H1 (cell line): Measurements from ENCODE around the gene PAX8. TPM values are rescaled to one million over a fixed set of nuclear protein-coding genes. Genes with fewer than 3 reads are reported as not detected.

ENCODE experiments used
- MAX ChIP-seq: IDR thresholded peaks from 2 replicates; pipeline ENCODE4 v1.6.1; 2012; ENCODE audit warnings: inconsistent platforms
- SRF ChIP-seq: IDR thresholded peaks from 2 replicates; pipeline ENCODE4 v1.6.1; 2011; ENCODE audit warnings: mild to moderate bottlenecking, low read depth, low read length, moderate library complexity
- TCF12 ChIP-seq: IDR thresholded peaks from 2 replicates; pipeline ENCODE4 v1.6.1; 2011; ENCODE audit warnings: low read depth, mild to moderate bottlenecking, low read length
- TEAD4 ChIP-seq: IDR thresholded peaks from 2 replicates; pipeline ENCODE4 v1.6.1; 2012; ENCODE audit warnings: low read depth, low read length, inconsistent platforms, mixed read lengths
- polyA plus RNA-seq, 7 experiments: library from polyadenylated mRNA; depleted of rRNA in 3 of 7; stranded (reverse) in 5 of 7; unstranded in 2 of 7; fragments of >200 nt in 5 of 7; fragments of 200-250 nt in 2 of 7; gene quantifications; 1 replicate in 5 of 7; 2 replicates in 1 of 7; 4 replicates in 1 of 7; pipeline versions ENCODE4 v1.2.1 to v1.2.3, GENCODE V29; 2011 to 2013; ENCODE audit warnings: missing spikeins in 2 of 7, mixed read lengths in 2 of 7
- total RNA-seq: library from RNA; stranded (reverse); fragmentation: NEBNext Ultra II Directional; extraction: Animal tissue kit (Norgen Biotek cat#: 25700); gene quantifications from 2 replicates; pipeline ENCODE4 v1.2.1, GENCODE V29; 2021

Gene PAX8
- total and polyA plus RNA-seq, 2 of the 8 experiments (the other 6 are each of a cell fraction or from before 2014, with no cell fraction given): 0.02 TPM; not detected in 1

- no peak for TF ChIP-seq TEAD4
- no peak for TF ChIP-seq SRF
- TF ChIP-seq TCF12: no peak
- TF ChIP-seq MAX: no peak
These were observed 99.2 kb downstream of the PAX8 start (continued) for GRCh38 chr2:113179446-113180045.
